Measurements from ENCODE around the gene TTYH2.

- TF ChIP-seq, protein P1, sequence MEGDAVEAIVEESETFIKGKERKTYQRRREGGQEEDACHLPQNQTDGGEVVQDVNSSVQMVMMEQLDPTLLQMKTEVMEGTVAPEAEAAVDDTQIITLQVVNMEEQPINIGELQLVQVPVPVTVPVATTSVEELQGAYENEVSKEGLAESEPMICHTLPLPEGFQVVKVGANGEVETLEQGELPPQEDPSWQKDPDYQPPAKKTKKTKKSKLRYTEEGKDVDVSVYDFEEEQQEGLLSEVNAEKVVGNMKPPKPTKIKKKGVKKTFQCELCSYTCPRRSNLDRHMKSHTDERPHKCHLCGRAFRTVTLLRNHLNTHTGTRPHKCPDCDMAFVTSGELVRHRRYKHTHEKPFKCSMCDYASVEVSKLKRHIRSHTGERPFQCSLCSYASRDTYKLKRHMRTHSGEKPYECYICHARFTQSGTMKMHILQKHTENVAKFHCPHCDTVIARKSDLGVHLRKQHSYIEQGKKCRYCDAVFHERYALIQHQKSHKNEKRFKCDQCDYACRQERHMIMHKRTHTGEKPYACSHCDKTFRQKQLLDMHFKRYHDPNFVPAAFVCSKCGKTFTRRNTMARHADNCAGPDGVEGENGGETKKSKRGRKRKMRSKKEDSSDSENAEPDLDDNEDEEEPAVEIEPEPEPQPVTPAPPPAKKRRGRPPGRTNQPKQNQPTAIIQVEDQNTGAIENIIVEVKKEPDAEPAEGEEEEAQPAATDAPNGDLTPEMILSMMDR (IDR thresholded peaks at IDR 0.05), result no peak
- no peak for TF ChIP-seq POLR2A (IDR thresholded peaks at IDR 0.05)
Observed at GRCh38 chr17:74177018-74177450, 36.3 kb upstream of the TTYH2 start.
